ENCODE measurements around the gene FBXW10B. TPM values are rescaled to one million over a fixed set of nuclear protein-coding genes. Genes with fewer than 3 reads are reported as not detected.
A peak's percentile ranks its signal among the peaks of the same experiment; 100 is the strongest.
"Not testable (repeated sequence)": the region's sequence is repeated elsewhere in the genome, so short reads cannot be mapped to it uniquely, and the experiment has no call there.

The FBXW10B gene
- total RNA-seq (2014; rRNA removed; shearing (Covaris generic)), result not detected in 2 replicates
- total RNA-seq (2022), result not detected in 2 replicates
- Bru-seq, nascent RNA, result percentile 14 among the genes with signal in this experiment
- BruChase-seq, experiment 1, labeled RNA remaining after a 6-hour chase, result percentile 11 among the genes with signal in this experiment
- BruChase-seq, experiment 2, labeled RNA remaining after a 2-hour chase, result percentile 10 among the genes with signal in this experiment
- long read RNA-seq, result 0 reads

GRCh38 chr17:15619331-15620058 is at the start of gene FBXW10B:
FBXW10B (minus strand) TSS chr17:15619704; CDS start chr17:15619512, 192 bp downstream.
- DNase-seq (ENCODE audit: low spot score); H3K9me3 ChIP-seq (ENCODE audit: low read length); H3K27ac ChIP-seq (ENCODE audit: low read depth, low read length, poor library complexity, severe bottlenecking); H3K4me3 ChIP-seq (ENCODE audit: low read depth, low read length, poor library complexity, severe bottlenecking); POLR2A ChIA-PET; H3K36me3 ChIP-seq (ENCODE audit: insufficient read depth, low read length); H2AFZ ChIP-seq (ENCODE audit: low read length); CTCF ChIA-PET (ENCODE audit: unreplicated experiment); intact Hi-C loops (cut with micrococcal nuclease; ENCODE audit: unreplicated experiment); H3K9me2 ChIP-seq (ENCODE audit: insufficient read depth, low read length); H3K4me1 ChIP-seq (ENCODE audit: insufficient read depth, low read length, poor library complexity, severe bottlenecking); BruUV-seq (replicated peaks); H4K20me1 ChIP-seq (ENCODE audit: insufficient read depth, low read length); H3K79me2 ChIP-seq (ENCODE audit: insufficient read depth, low read depth, low read length); H3K4me2 ChIP-seq (ENCODE audit: low read length): not testable (repeated sequence)

GRCh38 chr17:15663691-15664090 is 44.2 kb upstream of the FBXW10B start:
- BruUV-seq (replicated peaks), result no TSS peak
- no peaks in the 10 kb centered on the region for H3K4me1 ChIP-seq (ENCODE audit: insufficient read depth, low read length, poor library complexity, severe bottlenecking)
- ChIA-PET CTCF (ENCODE audit: unreplicated experiment) (no interaction called here), POLR2A (no interaction called here)
- no peak overlapping the region for H3K4me2 ChIP-seq (ENCODE audit: low read length)
- no peak overlapping the region for H3K27ac ChIP-seq (ENCODE audit: low read depth, low read length, poor library complexity, severe bottlenecking)
- H3K4me3 ChIP-seq (ENCODE audit: low read depth, low read length, poor library complexity, severe bottlenecking), result no peak overlapping the region
- 0 out of 2 replicates have a peak, but pooled peaks cover 4% of the 10 kb centered on the region for H3K36me3 ChIP-seq (ENCODE audit: insufficient read depth, low read length)
- intact Hi-C loops (cut with micrococcal nuclease; ENCODE audit: unreplicated experiment), result no loop called here
- H3K9me2 ChIP-seq (ENCODE audit: insufficient read depth, low read length), result no peaks in the 10 kb centered on the region
- TF ChIP-seq CTCF (conservative IDR thresholded peaks at IDR 0.05; ENCODE audit: low read length), result no peak
- TF ChIP-seq EZH2phosphoT487 (IDR thresholded peaks at IDR 0.05; ENCODE audit: borderline replicate concordance, low read depth, low read length), result no peak
- no peak overlapping the region for H2AFZ ChIP-seq (ENCODE audit: low read length)
- no peaks in the 10 kb centered on the region for H3K9me3 ChIP-seq (ENCODE audit: low read length)
- DNase-seq (ENCODE audit: low spot score), result no peak
- no peaks in the 10 kb centered on the region for H4K20me1 ChIP-seq (ENCODE audit: insufficient read depth, low read length)
- H3K79me2 ChIP-seq (ENCODE audit: insufficient read depth, low read depth, low read length), result no peaks in the 10 kb centered on the region

- Histone ChIP-seq H3K9me3 (ENCODE audit: low read length) (no peaks in the 10 kb centered on the region), H3K4me1 (ENCODE audit: insufficient read depth, low read length, poor library complexity, severe bottlenecking) (no peaks in the 10 kb centered on the region), H3K4me2 (ENCODE audit: low read length) (no peak overlapping the region), H3K27ac (ENCODE audit: low read depth, low read length, poor library complexity, severe bottlenecking) (no peak overlapping the region), H4K20me1 (ENCODE audit: insufficient read depth, low read length) (no peaks in the 10 kb centered on the region), H2AFZ (ENCODE audit: low read length) (no peak overlapping the region), H3K4me3 (ENCODE audit: low read depth, low read length, poor library complexity, severe bottlenecking) (no peak overlapping the region), H3K9me2 (ENCODE audit: insufficient read depth, low read length) (no peaks in the 10 kb centered on the region), H3K36me3 (ENCODE audit: insufficient read depth, low read length) (0 out of 2 replicates have a peak, but pooled peaks cover 4% of the 10 kb centered on the region), H3K79me2 (ENCODE audit: insufficient read depth, low read depth, low read length) (no peaks in the 10 kb centered on the region)
- ChIA-PET POLR2A (no interaction called here), CTCF (ENCODE audit: unreplicated experiment) (no interaction called here)
- no peak for TF ChIP-seq EZH2phosphoT487 (IDR thresholded peaks at IDR 0.05; ENCODE audit: borderline replicate concordance, low read depth, low read length)
- no peak for TF ChIP-seq CTCF (conservative IDR thresholded peaks at IDR 0.05; ENCODE audit: low read length)
- intact Hi-C loops (cut with micrococcal nuclease; ENCODE audit: unreplicated experiment), result no loop called here
- no peak for DNase-seq (ENCODE audit: low spot score)
- no TSS peak for BruUV-seq (replicated peaks)
Observed at GRCh38 chr17:15663176-15663575, 43.7 kb upstream of the FBXW10B start.

Measured in OCI-LY7 (cell line).